ENCODE results near the gene PLCL2. TPM values are rescaled to one million over a fixed set of nuclear protein-coding genes. Genes with fewer than 3 reads are reported as not detected.
"Not testable (repeated sequence)": the region's sequence is repeated elsewhere in the genome, so short reads cannot be mapped to it uniquely, and the experiment has no call there.

Gene PLCL2
- total RNA-seq, 1 donor from 2014 or later, result 12.8 TPM

DNA sequence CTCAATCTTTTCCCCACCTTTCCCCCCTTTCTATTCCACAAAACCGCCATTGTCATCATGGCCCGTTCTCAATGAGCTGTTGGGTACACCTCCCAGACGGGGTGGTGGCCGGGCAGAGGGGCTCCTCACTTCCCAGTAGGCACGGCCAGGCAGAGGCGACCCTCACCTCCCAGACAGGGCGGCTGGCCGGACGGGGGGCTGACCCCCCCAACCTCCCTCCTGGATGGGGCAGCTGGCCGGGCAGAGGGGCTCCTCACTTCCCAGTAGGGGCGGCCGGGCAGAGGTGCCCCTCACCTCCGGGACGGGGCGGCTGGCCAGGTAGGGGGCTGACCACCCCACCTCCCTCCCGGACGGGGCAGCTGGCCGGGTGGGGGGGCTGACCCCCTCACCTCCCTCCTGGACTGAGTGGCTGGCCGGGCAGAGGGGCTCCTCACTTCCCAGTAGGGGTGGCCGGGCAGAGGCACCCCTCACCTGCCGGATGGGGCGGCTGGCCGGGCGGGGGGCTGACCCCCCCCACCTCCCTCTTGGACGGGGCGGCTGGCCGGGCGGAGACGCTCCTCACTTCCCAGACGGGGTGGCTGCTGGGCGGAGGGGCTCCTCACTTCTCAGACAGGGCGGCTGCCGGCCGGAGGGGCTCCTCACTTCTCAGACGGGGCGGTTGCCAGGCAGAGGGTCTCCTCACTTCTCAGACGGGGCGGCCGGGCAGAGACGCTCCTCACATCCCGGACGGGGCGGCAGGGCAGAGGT lies 95.2 kb downstream of the PLCL2 start:
- DNase-seq (ENCODE audit: low spot score); H3K27me3 Mint-ChIP-seq (ENCODE audit: low read depth); H3K36me3 Mint-ChIP-seq (ENCODE audit: low read depth); H3K27ac Mint-ChIP-seq; intact Hi-C loops (cut with micrococcal nuclease); H3K4me1 Mint-ChIP-seq (ENCODE audit: low read depth); H3K9me3 Mint-ChIP-seq; H3K4me3 Mint-ChIP-seq (ENCODE audit: low read depth): not testable (repeated sequence)

DNA sequence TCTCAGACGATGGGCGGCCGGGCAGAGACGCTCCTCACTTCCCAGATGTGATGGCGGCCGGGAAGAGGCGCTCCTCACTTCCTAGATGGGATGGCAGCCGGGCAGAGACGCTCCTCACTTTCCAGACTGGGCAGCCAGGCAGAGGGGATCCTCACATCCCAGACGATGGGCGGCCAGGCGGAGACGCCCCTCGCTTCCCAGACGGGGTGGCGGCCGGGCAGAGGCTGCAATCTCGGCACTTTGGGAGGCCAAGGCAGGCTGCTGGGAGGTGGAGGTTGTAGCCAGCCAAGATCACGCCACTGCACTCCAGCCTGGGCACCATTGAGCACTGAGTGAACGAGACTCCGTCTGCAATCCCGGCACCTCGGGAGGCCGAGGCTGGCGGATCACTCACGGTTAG lies 95.8 kb downstream of the PLCL2 start:
- intact Hi-C loops (cut with micrococcal nuclease); DNase-seq (ENCODE audit: low spot score); H3K27ac Mint-ChIP-seq; H3K4me3 Mint-ChIP-seq (ENCODE audit: low read depth); H3K36me3 Mint-ChIP-seq (ENCODE audit: low read depth); H3K27me3 Mint-ChIP-seq (ENCODE audit: low read depth); H3K4me1 Mint-ChIP-seq (ENCODE audit: low read depth); H3K9me3 Mint-ChIP-seq: not testable (repeated sequence)

DNA sequence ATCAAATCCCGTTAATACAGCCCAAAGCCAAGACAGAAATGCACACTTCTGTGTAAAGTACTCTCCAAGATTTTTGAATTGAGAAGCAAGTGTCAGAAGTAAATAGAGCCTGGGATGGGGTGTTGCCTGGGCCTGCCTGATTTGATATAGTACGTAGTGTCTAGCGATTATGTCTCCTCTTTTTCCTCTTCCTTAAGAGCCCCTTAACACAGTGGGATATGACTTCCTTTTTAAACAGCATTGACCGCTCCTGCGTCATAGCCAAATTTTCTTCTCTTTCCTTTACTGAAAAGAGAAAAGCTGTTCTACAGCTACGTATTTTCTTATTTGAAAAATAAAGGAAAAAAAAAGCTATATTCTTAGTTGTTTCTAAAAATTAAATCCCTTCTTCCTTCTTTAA lies 97.7 kb downstream of the PLCL2 start:
- H3K9me3 Mint-ChIP-seq, result no peaks in the 10 kb centered on the region
- H3K4me3 Mint-ChIP-seq (ENCODE audit: low read depth), result no peak overlapping the region
- DNase-seq (ENCODE audit: low spot score), result no peak
- H3K27ac Mint-ChIP-seq, result no peak overlapping the region
- no peaks in the 10 kb centered on the region for H3K4me1 Mint-ChIP-seq (ENCODE audit: low read depth)
- intact Hi-C loops (cut with micrococcal nuclease), result no loop called here
- H3K36me3 Mint-ChIP-seq (ENCODE audit: low read depth), result no peaks in the 10 kb centered on the region
- no peaks in the 10 kb centered on the region for H3K27me3 Mint-ChIP-seq (ENCODE audit: low read depth)

DNA sequence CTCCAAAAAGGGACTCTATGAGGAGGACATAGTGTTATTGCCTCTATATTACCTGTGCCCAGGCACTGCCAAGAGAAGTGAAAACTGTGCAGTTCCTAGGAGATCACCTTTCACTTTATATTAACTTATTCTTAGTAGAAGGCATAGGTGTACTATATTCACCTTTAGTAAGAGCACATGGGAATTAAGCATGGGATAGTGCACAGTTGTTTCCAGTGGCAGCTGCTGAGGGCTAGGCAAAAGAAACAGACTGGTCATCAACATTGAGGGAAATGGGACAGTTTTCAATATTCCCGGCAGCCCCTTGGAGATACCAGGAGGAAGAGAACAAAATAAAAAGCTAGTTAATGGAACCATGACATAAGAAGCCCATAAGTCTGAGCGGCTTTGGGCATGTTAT lies 100.9 kb downstream of the PLCL2 start:
- no peaks in the 10 kb centered on the region for H3K4me1 Mint-ChIP-seq (ENCODE audit: low read depth)
- no peak overlapping the region for H3K27ac Mint-ChIP-seq
- DNase-seq (ENCODE audit: low spot score), result no peak

DNA sequence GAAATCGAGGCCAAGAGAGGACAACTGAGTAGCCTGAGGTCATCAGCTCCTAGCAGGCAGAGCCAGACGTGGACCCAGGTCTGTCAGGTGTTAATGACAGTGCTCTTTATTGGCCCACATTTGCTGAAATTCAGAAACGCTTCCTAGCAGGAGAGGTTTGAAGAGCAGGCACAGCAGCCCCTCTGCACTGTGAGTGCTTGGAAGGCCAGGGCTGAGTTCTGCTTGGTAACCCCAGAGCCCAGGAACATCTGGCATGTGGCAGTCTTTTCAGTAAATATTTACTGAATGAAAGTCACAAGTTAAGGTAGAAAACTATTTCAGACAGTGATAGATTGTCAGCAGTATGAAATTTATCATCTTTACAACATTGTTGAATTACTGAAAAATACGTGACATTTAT lies 102.4 kb downstream of the PLCL2 start:
- Mint-ChIP-seq H3K4me1 (ENCODE audit: low read depth) (no peaks in the 10 kb centered on the region), H3K27me3 (ENCODE audit: low read depth) (no peaks in the 10 kb centered on the region), H3K4me3 (ENCODE audit: low read depth) (no peak overlapping the region), H3K36me3 (ENCODE audit: low read depth) (no peaks in the 10 kb centered on the region), H3K9me3 (no peaks in the 10 kb centered on the region), H3K27ac (no peak overlapping the region)
- DNase-seq (ENCODE audit: low spot score), result no peak
- intact Hi-C loops (cut with micrococcal nuclease), result no loop called here

More for the DNA sequence above, 100.9 kb downstream of the PLCL2 start:
- no peaks in the 10 kb centered on the region for H3K9me3 Mint-ChIP-seq
- intact Hi-C loops (cut with micrococcal nuclease), result no loop called here
- H3K36me3 Mint-ChIP-seq (ENCODE audit: low read depth), result no peaks in the 10 kb centered on the region
- H3K4me3 Mint-ChIP-seq (ENCODE audit: low read depth), result no peak overlapping the region
- H3K27me3 Mint-ChIP-seq (ENCODE audit: low read depth), result no peaks in the 10 kb centered on the region

DNA sequence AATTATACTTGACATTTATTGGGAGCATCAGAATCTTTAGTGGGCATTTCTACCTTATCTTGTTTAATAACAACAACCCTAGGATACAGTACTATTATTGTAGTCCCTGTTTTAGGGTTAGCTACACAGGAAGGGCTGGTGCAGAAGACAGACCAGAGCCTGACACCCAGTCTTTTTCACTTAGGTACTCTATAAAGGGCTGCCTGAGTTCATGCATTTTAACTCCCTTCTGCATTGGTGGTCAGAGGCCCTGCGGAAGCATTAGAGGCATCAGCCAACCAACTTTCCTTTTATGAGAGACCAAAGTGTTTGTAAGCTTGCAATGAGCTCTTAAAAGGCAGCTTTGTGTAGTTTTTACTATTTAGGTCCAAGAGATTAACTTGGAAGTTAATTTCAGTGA lies 105.4 kb downstream of the PLCL2 start:
- no peak for DNase-seq (ENCODE audit: low spot score)
- Mint-ChIP-seq H3K36me3 (ENCODE audit: low read depth) (peaks cover 4% of the 10 kb centered on the region), H3K27ac (no peak overlapping the region), H3K9me3 (no peaks in the 10 kb centered on the region), H3K27me3 (ENCODE audit: low read depth) (no peaks in the 10 kb centered on the region), H3K4me1 (ENCODE audit: low read depth) (peaks cover 6% of the 10 kb centered on the region), H3K4me3 (ENCODE audit: low read depth) (no peak overlapping the region)
- intact Hi-C loops (cut with micrococcal nuclease), result no loop called here

DNA sequence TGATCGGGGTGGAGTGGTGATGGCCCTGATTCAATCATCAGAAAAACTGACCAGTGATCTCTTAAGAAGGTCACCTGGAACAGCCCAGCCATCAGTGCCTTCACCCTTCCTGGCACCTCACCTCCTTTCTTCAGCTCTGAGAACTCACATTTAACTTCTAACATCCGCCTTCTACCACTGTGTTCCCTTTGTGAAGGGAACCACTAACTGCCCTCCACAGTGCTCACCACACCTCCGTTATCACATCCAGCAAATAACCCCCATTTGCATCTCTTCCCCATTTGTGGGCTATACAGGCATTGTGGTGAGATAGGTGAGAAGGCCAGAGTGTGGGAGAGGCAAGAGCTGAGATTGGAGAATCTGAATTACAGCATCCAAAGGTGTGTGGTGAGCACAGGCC lies 107.4 kb downstream of the PLCL2 start:
- Mint-ChIP-seq H3K4me1 (ENCODE audit: low read depth) (peaks cover 19% of the 10 kb centered on the region), H3K9me3 (no peaks in the 10 kb centered on the region), H3K36me3 (ENCODE audit: low read depth) (peaks cover 10% of the 10 kb centered on the region), H3K27me3 (ENCODE audit: low read depth) (no peaks in the 10 kb centered on the region), H3K27ac (no peak overlapping the region), H3K4me3 (ENCODE audit: low read depth) (no peak overlapping the region)
- intact Hi-C loops (cut with micrococcal nuclease), result no loop called here
- no peak for DNase-seq (ENCODE audit: low spot score)

DNA sequence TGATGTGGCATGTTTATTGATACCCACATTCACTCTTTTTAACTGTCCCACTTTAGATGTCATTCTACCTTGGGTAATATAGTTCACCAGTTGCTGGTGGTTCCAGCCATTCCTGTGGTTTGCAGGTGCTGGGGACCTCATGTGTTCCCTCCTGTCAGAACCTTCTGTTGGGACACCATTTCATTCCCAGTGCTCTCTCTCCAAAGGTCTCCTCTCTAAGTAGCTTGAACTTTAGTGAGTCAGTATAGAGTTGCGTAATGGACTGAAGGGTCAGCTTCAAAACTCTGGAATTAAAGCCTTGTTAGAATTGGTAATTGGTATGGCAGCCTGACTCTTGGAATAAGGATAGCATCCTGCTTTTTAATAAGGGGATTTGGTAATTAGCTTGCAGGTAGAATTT lies 108.5 kb downstream of the PLCL2 start:
- Mint-ChIP-seq H3K36me3 (ENCODE audit: low read depth) (peaks cover 10% of the 10 kb centered on the region), H3K4me1 (ENCODE audit: low read depth) (peaks cover 19% of the 10 kb centered on the region), H3K9me3 (no peaks in the 10 kb centered on the region), H3K27me3 (ENCODE audit: low read depth) (no peaks in the 10 kb centered on the region), H3K27ac (no peak overlapping the region), H3K4me3 (ENCODE audit: low read depth) (no peak overlapping the region)
- intact Hi-C loops (cut with micrococcal nuclease), result no loop called here
- no peak for DNase-seq (ENCODE audit: low spot score)

DNA sequence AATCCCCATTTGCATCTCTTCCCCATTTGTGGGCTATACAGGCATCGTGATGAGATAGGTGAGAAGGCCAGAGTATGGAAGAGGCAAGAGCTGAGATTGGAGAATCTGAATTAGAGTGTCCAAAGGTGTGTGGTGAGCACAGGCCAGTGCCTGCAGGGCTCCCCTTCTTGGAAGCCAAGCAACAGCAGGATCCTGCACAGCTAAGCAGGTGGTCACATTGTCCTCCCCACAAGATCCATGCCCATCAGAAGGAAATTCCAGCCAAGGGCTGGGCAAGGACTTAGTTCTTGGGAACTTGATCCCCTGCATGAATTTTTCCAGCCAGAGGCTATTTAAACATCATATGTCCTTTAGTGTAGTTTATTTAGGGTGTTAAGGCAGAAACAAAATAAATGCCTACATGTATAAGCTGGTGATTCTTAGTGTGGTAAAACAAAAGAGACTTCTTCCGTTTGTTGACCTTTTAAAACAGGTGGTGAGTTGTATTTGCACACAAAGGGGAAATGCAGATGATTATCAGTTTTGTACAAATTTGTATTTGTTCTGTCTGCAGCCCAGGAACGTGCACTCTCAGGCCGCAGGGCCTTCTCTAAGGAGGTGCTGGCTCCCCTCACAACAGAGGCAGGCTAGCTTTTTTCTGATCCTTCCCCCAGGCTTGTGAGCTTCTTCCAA lies 110.2 kb downstream of the PLCL2 start:
- Mint-ChIP-seq H3K4me1 (ENCODE audit: low read depth) (peaks cover 27% of the 10 kb centered on the region), H3K9me3 (no peaks in the 10 kb centered on the region), H3K4me3 (ENCODE audit: low read depth) (no peak overlapping the region), H3K27me3 (ENCODE audit: low read depth) (no peaks in the 10 kb centered on the region), H3K27ac (no peak overlapping the region), H3K36me3 (ENCODE audit: low read depth) (peaks cover 10% of the 10 kb centered on the region)
- no peak for DNase-seq (ENCODE audit: low spot score)
- intact Hi-C loops (cut with micrococcal nuclease), result no loop called here

DNA sequence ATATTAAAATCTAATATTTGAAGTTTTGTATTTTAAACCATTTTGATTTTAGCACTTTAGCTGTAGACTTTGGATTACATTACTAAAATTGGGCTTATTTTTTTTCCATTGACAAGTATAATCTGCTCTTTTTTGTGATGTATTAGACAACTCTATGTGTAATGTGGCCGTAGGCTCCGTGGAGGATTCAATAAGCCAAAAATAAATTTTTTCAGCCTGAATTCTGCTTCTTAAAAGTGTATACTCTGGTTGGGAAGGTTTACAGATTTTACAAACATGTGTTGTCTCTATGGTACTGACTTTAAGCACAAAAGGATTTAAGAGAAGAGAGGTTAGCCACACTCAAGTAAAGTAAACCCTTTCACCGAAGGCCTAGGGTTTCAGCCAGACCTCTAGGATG lies 110.8 kb downstream of the PLCL2 start:
- Mint-ChIP-seq H3K4me1 (ENCODE audit: low read depth) (peaks cover 27% of the 10 kb centered on the region), H3K36me3 (ENCODE audit: low read depth) (peaks cover 10% of the 10 kb centered on the region), H3K4me3 (ENCODE audit: low read depth) (no peak overlapping the region), H3K27ac (no peak overlapping the region), H3K9me3 (peaks cover 2% of the 10 kb centered on the region), H3K27me3 (ENCODE audit: low read depth) (no peaks in the 10 kb centered on the region)
- DNase-seq (ENCODE audit: low spot score), result no peak
- intact Hi-C loops (cut with micrococcal nuclease), result no loop called here

DNA sequence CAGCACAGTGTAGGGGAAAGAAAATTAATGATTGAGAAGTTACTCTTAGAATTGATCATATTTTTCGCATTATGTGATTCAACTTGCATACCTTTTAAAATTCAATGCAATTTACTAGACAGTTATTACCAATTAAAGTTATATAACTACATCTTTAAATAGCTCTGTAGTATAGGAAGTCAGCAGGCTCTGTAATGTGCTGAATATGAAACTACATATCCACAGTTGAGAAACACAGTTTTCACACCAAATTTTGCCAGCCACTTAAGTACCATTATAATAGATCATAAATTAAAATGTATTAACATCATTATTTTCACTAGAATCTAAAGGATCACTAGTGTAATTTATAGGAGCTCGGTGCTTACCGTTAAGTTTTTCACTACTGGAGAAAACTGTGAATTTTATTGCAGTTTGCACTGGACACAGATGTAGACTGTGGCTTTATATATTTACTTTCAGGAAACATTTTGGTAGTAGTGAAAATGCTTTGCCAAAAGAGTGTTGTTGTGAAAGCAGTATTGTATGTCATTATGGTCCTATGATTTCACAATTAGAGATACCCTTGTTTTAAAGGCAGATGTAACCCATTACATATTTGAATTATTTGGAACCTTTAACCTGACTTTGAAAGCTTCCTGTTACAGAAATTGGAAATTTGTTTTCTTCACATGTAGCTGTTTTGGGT lies 113.6 kb downstream of the PLCL2 start:
- Mint-ChIP-seq H3K27me3 (ENCODE audit: low read depth) (no peaks in the 10 kb centered on the region), H3K4me3 (ENCODE audit: low read depth) (no peak overlapping the region), H3K4me1 (ENCODE audit: low read depth) (peaks cover 34% of the 10 kb centered on the region), H3K27ac (no peak overlapping the region), H3K36me3 (ENCODE audit: low read depth) (peaks cover 23% of the 10 kb centered on the region), H3K9me3 (peaks cover 26% of the 10 kb centered on the region)
- intact Hi-C loops (cut with micrococcal nuclease), result no loop called here
- DNase-seq (ENCODE audit: low spot score), result no peak

DNA sequence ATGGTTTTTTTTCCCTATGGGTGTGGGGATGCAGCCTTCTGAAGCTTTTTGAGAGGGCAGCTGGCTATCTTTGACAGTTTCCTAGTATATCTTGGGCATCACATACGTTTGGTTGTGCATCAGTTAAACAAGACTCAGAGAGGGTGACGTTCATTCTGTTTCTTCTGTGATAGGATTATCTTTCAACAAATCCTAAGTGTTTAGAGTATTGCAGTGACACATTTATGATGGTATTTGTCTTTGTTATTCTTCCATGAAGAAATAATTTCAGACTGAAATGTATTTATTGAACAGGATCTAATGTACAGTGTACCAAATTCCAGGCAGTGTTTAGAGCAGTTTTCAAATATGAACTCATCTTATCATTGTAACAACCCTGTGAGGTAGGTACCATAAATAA lies 114.4 kb downstream of the PLCL2 start:
- DNase-seq (ENCODE audit: low spot score), result no peak
- Mint-ChIP-seq H3K4me1 (ENCODE audit: low read depth) (peaks cover 36% of the 10 kb centered on the region), H3K27ac (no peak overlapping the region), H3K9me3 (peaks cover 26% of the 10 kb centered on the region), H3K4me3 (ENCODE audit: low read depth) (no peak overlapping the region), H3K27me3 (ENCODE audit: low read depth) (no peaks in the 10 kb centered on the region), H3K36me3 (ENCODE audit: low read depth) (peaks cover 26% of the 10 kb centered on the region)
- intact Hi-C loops (cut with micrococcal nuclease), result no loop called here

DNA sequence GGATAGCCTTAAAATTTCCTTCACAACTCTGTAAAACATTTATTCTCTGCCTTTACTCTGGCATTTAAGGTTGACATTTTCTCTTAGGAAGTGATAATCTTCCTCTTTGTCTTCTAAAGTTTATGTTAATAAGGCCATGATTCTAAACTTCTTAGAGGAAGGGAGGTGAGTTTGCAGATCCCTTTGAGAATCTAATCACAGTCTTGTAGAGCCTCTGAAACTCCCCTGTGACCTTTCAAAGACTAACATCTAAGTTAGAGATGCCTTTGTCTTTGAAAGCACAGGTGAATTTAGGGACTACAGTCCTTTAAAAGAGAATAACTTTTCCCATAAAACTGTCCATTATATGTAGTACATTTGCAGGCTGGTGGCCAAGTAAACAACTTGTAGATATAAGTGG lies 115.1 kb downstream of the PLCL2 start:
- Mint-ChIP-seq H3K4me1 (ENCODE audit: low read depth) (peaks cover 34% of the 10 kb centered on the region), H3K27me3 (ENCODE audit: low read depth) (no peaks in the 10 kb centered on the region), H3K27ac (no peak overlapping the region), H3K9me3 (peaks cover 26% of the 10 kb centered on the region), H3K4me3 (ENCODE audit: low read depth) (no peak overlapping the region), H3K36me3 (ENCODE audit: low read depth) (peaks cover 23% of the 10 kb centered on the region)
- intact Hi-C loops (cut with micrococcal nuclease), result no loop called here
- no peak for DNase-seq (ENCODE audit: low spot score)
